OCI-M2 (cell line): ENCODE measurements around the gene RDH14.

Experiments
- DNase-seq: peaks from one replicate; lab custom pipeline; 2025; ENCODE audit not compliant: unreplicated experiment; lab: John Stamatoyannopoulos, UW

Gene RDH14

DNA sequence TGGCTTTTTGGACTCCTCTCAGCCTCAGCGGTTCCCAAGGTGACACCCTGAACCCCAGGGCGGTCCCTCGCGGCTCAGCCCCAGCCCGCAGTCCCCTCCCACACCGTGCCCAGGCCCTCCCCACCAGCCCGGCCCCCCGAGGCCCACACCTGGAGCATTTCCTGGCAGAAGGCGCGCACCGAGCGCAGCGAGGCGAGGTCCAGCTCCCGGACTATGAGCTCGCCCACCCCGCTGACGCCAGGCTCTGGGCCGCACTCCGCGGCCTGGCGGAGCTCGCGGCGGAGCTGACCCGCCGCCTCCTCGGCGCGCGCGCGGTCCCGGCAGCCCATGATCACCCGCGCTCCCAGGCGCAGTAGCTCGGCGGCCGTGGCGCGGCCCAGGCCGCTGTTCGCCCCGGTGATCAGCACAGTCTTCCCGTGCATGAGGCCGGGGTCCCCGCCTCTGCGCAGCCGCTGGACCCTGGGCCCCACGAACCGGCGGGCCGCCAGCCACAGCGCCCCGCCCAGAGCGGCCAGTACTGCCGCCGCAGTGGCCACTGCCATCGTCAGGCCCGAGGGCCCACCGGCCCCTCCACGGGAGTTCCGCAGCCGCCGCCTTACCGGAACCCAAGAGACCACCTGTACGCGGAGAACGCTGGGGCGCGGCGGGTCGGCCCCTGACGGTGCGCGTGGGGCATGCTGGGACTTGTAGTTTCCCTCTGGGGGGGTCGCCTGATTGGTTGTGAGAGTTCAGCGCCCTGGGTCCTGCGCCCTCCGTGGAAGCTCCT lies at the start of gene RDH14:
Gene RDH14 (minus strand): TSS at position 623 of the 766 bp plus-strand sequence. CDS start 81 bp downstream, at position 542.
- peak; percentile 34 for DNase-seq

DNA sequence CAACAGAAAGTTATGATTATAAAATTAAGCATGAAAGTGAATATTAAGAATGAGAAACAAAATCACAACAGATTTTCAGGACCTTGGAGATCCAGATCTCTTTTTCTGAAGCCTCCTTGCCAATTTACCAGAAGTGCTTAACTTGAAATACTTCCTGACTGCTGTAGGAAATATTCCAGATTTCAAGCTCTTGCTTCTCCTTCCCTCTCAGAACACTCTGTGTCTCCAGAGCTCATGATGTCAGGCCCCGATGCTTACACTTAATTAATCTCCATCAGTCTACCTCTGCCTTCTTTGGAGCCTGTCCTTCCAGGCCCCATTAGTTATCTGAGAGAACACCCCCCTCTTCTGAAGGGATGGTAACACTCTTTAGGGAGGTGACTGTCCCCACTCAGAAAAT lies 49.6 kb upstream of the RDH14 start:
- DNase-seq, result no peak

DNA sequence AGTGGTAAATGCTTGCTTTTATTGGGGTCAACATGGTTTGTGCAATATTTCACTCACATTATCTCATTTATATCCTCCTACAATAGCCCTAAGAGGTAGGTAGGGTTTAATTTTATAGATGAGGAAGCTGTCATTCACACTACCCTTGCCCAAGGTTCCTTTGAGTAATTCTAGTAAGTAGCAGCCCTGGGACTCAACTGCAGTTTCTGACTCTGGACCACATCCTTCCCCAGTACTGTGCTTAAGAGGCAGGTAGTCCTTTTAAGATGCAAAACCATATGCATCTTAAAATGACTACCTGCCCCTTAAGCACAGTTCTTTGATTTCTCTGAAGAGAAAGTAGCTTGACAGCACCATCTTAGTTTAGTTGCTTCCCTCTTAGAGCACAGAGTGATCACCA lies 44.7 kb upstream of the RDH14 start:
- no peak for DNase-seq

DNA sequence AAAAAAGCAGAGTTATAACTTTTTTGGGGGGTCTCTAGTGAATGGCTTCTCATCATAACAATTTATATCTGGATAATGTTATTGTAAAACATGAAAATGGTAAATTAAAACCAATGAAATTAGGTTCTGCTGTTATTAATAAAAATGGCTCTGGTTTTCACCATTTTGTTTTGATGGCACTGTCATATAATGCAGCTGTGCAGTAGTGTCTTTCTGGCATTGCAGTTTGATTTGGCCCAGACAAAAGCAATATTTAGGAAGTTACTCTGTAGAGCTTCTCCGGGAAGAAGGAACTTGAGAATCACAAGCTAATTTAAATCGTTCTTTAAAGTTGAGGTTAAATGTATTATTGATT lies 44.1 kb upstream of the RDH14 start:
- no peak for DNase-seq

DNA sequence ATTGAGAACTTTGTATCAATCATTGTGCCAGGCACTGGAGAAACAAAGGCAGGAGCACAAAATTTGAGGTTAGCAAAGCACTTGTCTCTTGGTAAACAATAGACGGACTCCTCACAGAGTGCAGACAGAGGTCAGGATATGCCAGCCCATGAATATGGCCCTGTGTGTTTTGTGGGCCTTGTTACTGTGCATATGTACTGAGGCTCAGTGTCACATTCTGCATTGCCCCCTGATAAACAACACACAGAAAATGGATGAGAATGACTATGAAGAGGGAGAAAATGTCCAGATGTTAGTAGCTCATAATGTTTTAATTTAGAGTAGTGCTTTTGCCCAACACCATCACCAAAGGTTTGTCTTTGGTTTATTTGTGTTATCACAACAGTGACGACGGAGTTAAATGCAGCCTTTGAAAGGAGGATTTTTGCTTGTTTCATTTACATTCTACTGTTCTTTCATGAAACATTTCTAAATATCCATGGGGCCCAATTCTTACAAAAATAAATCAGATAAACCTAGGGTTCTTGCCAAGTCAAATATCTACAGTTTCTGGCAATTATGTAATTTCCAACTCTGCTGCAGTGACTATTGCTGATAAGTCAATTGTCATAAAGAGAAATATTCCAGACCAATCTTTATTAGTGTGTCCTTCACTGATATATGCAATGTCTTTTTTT lies 43.5 kb upstream of the RDH14 start:
- DNase-seq, result no peak

DNA sequence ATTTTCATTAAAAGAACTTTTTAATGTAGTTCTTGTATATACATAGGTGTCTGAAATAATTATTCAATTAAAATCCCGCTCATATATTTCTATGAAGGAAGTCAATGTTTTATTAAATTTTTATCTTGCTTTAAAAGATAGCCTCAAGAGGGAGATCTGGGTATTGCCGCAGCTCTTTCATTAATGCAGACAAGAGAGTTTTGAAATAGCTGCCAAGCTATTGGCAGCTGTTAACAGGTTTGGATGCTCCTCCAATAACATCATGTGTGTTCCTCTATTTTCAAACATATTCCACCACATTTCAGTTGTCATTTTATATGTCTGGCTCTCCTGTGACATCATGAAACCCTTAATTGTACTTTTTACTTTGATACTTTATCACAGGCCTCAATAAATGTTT lies 41.8 kb upstream of the RDH14 start:
- DNase-seq, result no peak

DNA sequence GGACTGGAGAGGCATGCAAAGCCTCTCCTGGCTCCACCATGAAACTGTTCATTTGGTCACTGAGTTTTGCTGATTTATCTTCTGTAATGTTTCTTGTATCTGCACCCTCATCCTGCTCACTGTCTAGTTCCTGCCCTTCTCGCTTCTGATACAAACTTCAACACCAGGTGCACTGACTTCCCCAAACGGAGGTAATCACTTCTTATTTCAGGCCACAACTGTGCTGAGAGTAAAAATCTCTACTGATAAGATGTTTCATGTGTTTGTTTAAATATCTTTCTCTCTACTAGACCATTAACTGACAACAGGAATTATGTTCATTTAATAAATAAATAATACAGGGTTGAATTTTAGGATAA lies 39.8 kb upstream of the RDH14 start:
- DNase-seq, result no peak

- no peak for DNase-seq
Measured at GRCh38 chr2:18599509-18600254, 39.2 kb upstream of the RDH14 start.

DNA sequence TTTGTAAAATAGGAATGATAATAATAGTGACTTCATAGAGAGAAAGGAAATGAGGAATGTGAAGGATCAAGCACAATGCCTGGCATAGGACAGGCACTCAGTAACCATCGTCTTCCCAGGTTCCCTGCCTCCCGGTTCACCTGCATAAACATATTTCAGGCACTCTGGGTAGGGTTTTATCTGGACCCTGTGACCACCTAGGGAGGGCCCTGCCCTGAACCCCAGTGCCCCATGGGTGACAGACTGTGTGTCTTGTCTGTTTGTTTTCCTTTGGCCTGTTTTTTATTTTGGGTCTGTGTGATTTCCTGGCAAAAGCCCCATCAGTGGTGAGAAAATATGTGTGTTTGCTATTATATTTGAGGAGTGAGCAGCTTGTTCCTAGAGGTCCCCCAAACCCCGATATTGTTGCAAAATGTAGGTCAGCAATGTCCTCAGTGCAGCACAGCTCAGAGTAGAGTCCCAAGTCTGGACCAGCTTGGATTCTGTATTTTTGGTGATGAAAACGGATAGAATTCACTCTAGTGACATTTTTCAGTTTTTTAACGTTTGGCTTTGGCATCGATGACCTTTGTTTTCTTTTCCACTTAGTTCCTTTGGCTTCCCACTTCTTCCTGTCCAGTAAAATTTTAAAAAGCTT lies 38.5 kb upstream of the RDH14 start:
- DNase-seq, result no peak

GRCh38 chr2:18597618-18598017 lies 37.2 kb upstream of the RDH14 start:
- DNase-seq, result no peak

DNA sequence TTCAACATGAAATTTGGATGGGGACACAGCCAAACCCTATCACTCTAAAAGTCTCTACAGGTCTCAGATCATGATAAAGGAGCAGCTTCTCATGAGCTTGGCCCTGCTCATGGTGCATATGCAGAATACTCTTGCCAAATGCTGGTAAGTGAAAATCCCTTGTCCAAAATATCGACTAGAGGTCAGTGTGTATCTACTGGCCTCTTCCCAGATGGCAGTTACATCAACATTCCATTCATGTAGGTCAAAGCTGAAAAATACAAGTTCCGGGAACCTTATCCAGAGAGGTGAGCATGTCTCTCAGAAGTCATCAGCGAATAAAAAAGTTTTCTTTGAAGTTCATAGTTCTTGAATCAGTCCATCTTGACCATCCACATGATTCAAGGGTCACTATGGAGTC lies 36.5 kb upstream of the RDH14 start:
- DNase-seq, result no peak

DNA sequence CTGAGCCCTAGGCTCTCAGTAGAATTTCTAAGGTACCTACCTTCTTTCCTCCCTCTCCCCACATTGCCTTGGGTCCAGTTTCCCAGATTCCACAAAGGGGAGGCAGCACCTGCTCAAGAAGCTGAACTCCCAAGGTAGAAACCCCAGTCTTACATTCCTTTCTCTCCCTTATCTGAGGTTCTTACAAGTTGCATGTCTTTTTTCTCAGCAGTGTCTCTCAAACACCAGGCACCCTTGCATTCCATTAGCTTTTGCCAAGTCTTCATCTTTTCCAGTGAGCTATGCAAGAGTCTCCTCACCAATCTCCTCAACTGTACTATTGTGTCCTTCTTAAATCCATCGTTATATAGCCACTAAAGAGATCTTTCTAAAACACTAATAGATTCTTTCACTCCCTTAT lies 33.0 kb upstream of the RDH14 start:
- DNase-seq, result no peak

DNA sequence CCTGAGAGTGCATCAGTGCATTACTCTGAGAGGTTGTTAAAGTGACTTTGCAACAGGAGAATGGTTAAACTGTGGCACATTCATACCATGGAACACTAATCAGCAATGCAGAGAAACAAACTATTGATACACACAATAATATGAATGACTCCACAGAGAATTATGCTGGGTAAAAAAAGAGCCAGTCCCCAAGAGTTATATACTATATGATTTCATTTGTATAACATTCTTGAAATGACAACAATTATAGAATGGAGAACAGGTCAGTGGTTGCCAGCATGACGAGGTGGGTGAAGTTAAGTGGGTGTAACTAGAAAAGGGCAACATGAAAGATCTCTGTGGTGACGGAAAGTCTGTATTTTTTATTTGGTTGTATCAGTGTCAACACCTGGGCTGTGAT lies 31.9 kb upstream of the RDH14 start:
- DNase-seq, result no peak

DNA sequence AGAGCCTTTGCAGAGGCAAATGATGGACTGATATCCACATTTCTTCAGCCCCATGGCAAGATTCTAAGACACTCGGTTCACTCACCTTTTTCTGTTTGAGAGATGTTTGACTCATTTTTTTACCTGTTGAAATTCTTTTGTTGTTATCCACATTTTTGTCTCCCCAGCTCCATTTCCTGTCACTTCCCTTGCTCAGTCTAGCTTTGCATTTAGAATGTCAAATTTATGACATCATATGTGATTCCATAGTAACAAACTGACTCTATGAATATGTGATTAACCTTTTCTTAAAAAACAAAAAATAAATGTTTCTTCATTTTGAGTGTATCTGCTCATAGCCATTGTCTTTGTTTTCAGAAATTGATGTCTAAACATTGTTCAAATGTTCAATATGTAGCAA lies 28.9 kb upstream of the RDH14 start, which contains the start of gene NT5C1B:
Gene NT5C1B (minus strand): TSS at position 216 of the 400 bp plus-strand sequence. CDS start 101 bp downstream, at position 115.
- DNase-seq, result no peak

DNA sequence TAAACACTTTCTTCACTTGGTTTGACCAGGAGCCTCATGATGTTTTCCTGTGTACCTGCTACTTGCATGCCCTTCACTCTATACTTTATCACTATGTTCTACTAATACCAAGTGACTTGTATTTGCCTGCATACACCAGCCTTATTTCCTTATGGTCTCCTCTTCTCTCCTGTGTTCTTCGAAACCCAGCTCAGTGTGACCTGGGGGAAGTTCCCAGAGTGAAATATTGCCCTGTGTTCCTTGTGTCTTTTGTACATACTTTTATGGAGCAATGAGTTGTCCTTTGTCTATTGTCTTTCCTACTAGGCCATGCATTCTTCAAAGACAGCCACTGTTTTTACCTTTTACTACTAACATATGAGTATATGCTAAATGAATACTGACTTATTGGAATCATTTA lies 28.3 kb upstream of the RDH14 start:
- DNase-seq, result no peak

DNA sequence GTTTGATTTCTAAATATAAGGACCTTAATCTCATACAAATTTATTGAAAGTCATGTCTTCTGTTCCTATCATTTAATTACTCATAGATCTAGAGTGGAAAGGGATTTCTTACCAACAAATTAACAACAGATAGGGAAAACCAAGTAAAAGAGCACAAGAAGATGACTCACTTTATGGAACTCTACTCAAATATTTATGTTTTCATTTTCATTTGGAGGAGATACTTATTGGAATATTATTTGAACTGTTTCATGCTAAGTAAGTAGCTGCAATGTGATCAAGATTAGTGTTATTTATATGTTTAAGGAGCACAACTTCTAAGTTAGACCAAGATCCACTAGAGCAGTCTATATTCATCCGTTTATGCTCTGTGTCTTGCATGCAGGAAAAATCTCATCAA lies 27.6 kb upstream of the RDH14 start:
- no peak for DNase-seq

DNA sequence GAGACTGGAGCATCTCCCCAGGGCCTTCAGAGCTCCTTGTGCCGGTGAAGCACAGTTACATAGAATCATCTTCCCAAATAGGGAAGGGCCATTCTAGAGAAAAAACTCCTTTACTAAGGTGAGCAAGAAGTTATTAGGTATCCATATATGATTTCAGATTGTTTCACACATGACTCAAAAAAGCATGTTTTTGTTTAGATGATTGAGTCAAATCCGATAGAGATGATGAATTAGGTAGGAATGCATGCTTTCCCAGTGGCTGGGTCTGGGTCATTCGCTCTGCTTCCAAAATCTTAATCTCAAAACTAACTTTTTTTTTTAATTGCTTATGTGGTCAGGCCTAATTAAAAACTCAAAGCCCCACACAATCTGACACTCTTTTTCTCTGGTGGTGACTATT lies 25.1 kb upstream of the RDH14 start:
- no peak for DNase-seq

DNA sequence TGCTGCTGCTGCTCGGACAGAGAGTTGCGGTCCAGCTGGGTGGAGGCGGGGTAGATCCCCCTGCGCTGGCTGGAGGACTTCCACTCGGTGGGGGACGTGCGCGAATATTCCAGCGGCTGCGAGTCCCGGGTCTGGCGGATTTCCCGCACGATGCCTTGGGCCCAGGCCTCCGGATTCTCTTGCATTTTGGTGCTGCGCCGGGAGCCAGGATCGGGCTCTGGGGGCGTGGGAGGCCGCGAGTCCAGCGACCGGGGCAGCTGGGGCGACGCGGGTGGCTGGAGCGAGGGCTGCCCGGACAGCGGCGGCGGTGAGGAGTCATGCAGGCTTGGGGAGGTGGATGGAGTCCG lies 24.1 kb upstream of the RDH14 start:
- no peak for DNase-seq

DNA sequence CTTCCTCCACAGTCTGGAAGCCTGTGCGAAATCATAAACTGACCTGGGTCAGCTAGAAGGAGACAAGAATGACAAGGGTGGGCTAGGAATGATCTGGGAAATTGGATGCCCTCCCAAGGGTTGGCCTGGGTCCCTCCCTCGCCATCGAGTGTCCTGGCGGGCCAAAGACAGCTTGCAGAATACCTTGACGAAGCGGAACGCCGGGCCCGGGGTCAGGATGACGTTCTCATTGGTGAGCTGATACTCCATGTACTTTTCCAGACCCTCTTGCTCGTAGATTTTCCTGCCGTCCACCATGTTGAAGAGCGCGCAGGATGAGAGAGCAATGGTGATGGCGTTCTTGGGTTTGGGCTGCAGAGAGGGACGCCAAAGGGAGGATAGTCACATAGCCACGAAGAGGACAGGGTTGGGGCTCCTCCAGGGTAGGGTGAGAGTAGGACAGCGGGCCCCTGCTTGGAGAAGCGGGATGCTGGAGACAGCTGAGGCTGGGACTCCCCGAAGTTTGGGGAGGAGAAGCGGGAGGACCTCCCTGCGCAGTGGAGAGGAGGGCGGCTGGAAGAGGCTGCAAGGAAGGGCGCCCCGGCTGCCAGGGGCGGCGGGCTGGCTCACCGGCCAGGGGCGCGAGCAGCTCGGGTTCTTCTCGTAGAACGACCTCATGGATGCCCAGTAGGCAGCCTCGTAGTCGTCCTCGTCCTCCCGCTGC lies 23.6 kb upstream of the RDH14 start:
- DNase-seq, result no peak

DNA sequence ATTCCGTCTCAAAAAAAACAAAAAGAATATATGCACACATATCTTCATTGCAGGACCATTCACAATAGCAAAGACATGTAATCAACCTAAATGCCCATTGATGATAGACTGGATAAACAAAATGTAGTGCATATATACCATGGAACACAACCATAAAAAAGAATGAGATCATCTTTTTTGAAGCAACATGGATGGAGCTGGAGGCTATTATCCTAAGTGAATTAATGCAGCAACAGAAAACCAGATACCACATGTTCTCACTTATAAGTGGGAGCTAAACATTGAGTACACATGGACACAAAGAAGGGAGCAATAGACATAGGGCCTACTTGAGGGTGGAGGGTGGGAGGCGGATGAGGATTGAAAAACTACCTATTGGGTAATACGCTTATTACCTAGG lies 20.2 kb upstream of the RDH14 start:
- no peak for DNase-seq

DNA sequence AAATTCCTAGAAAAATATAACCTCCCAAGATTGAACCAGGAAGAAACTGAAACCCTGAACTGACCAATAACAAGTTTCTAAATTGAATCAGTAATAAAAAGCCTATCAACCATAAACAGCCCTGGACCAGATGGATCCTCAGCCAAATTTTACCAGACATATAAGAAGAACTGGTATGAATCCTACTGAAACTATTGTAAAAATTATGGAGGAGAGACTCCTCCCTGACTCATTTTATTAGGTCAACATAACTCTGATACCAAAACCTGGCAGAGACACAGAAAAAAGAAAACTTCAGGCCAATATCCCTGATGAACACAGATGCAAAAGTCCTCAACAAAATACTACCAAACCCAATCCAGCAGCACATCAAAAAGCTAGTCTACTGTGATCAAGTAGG lies 17.6 kb upstream of the RDH14 start:
- DNase-seq, result no peak
